T-helper 2 cell treated with Interferon-gamma antibody and Interleukin-4, amounts not matched to agents 100 ng/mL and 5 ng/mL, for 36 hours (primary cell): Measurements from ENCODE around the gene GPR183. TPM values are rescaled to one million over a fixed set of nuclear protein-coding genes. Genes with fewer than 3 reads are reported as not detected.

ENCODE experiments used
- intact Hi-C: fragments of 100-400 bp; cut with micrococcal nuclease; formaldehyde crosslinking; loops from one replicate; pipeline ENCODE4 v1.15.1; 2023
- total RNA-seq: library from RNA; stranded (reverse); gene quantifications from 2 replicates; pipeline ENCODE4 v1.2.3, GENCODE V29; 2022

GPR183 gene, protein sequence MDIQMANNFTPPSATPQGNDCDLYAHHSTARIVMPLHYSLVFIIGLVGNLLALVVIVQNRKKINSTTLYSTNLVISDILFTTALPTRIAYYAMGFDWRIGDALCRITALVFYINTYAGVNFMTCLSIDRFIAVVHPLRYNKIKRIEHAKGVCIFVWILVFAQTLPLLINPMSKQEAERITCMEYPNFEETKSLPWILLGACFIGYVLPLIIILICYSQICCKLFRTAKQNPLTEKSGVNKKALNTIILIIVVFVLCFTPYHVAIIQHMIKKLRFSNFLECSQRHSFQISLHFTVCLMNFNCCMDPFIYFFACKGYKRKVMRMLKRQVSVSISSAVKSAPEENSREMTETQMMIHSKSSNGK
- 68.9 and 69.8 TPM in 2 replicates for total RNA-seq

- intact Hi-C loops = loop anchor here (1.0 to 10.0 kb wide), 10 partner anchors 8 to 190 kb away; partner anchors contain the start of gene UBAC2
Measured at GRCh38 chr13:99307247-99307646, at the start of gene GPR183. Gene GPR183, minus strand, starts transcription at chr13:99307399. Its CDS starts 11,254 bp downstream, at chr13:99296145.

- intact Hi-C loops = loop anchor here (1.0 to 5.0 kb wide), 15 partner anchors 11 to 784 kb away; partner anchors contain the start of gene UBAC2
Measured at GRCh38 chr13:99356262-99357091, 49.3 kb upstream of the GPR183 start.

DNA sequence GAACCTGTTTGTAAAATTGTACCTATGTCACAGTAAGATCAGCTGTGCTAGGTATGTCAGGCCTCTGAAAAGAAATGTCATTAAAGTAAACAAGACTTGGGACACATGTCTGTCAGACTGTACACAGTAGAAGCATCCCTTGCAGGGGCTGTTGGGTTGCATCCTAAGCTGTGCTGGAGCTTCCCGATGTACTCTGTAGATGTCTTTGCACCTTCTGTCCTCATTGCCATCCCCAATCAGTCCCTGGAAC is 48.7 kb upstream of the GPR183 start:
- intact Hi-C loops = loop anchor here (1.0 to 5.0 kb wide), 13 partner anchors 16 to 784 kb away; partner anchors contain the start of gene UBAC2

DNA sequence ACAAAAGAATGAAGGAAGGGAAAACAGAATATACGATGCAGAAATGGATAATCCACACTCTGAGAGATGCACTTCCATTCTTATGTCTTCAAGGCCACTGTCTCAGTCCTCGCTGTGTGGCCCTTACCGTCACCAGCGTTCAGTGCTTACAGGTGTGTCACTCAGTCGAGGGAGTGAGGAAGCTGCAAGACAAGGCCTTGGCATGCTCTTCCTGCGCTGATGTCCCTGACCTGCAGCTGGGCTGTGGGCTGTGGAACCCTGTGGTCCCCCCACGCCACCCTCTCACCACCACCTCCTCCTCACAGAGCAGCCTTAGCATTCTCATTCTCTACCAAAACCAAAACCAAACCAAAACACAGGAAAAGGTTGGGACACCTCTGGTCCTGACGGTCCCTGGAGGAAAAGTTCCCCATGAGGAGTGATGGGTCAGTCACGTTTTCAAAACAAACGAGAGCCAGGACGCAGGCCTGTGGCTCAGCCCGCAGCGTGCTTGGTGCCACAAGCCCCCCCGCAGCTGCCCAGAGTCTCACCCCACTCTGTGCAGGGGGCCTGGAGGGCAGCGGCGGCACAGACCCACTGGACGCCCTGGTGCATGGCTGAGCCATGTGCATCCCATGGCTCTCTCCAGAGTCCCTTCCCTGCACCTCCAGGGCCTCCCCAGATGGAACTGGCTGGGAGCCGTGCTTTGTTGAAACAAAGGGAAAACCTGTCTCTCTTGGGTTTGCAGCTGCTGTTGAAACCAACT is 48.2 kb upstream of the GPR183 start:
- intact Hi-C loops = loop anchor here (1.0 to 5.0 kb wide), 13 partner anchors 17 to 783 kb away; partner anchors contain the start of gene UBAC2

DNA sequence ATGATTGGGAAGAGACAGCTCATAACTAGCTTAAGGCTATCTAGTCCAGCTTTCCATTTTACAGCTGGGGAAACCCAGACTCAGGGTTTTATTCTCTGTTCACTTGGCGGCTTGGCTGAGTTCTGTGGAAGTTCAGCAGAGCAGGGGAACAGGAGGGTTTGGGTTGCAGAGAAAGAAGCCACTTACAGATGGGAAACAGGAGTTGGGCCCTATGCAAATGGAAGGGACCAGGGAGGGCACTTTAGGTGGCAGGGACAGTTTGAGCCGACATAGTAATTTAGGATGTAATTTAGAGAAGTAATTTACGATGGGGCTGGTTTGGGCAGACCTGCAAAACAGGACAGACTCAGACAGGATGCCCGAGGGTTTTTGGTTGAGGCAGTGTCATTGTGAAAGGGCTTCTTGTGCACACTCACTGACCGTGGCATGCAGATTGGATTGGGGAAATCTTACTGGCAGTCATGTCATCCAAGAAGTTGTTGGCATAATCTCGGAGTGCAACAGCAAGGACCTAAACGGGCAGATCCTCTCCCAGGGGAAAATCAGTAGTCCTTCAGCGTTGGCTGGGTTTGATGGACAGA is 47.3 kb upstream of the GPR183 start:
- intact Hi-C loops = no loop called here

DNA sequence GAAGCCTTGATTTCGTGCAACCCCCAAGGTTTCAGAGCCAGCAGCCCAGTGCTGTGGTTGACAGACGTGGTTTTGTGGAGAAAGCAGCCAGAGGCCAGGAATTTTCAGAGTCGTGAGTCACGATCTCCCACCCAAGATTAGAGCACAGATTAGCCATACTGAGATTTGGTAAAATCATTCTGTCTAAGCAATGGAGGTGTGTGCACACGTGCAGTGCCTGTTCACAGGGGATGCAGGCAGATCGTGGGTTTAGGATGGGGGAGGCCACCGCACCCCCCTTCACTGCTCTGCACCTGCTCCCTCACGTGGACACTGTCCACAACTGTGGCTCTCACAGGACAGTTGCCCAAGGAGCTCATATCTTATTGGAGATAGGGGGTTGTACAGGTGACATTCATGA is 46.6 kb upstream of the GPR183 start:
- intact Hi-C loops = no loop called here

DNA sequence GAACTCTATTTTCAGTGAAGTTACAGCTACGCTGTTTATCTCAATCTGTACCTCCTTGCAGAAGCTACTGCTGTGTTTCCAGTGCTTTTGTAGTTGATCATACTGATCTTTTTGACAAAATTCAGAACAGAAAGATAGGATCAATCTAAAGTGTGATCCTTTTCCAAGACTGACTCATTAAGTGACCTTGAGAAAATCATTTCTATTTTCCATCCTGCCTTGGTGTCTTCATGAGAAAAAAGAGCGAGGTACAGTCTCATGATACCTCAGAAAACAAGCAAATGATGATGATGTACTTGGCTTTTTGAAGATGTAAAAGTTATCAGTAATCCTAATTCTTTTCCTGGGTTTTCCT is 46.0 kb upstream of the GPR183 start:
- intact Hi-C loops = no loop called here

GRCh38 chr13:99352351-99353245 is 45.4 kb upstream of the GPR183 start:
- intact Hi-C loops = loop anchor here (1.0 kb wide), 2 partner anchors 12 to 30 kb away; no protein-coding TSS in a partner anchor

- intact Hi-C loops = loop anchor here (1.0 kb wide), 2 partner anchors 11 to 29 kb away; no protein-coding TSS in a partner anchor
Measured at GRCh38 chr13:99351772-99352171, 44.6 kb upstream of the GPR183 start.

DNA sequence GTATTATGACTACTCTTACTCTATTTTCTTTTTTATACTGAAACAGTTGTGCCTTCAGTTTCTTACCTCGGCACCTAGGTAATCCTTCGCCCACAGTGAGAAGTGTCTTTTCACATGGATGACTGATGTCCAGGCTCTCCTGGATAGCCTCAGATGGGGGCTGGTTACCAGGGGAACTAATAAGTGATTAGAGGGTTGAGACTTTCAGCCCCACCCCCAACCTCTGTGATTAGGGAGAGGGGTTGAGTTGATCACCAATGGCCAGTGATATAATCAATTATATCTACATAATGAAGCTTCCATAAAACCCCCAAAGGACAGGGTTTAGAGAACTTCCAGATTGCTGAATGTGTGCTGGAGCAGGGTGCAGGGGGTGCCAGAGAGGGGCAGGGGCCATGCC is 43.0 kb upstream of the GPR183 start:
- intact Hi-C loops = no loop called here

GRCh38 chr13:99347911-99348451 is 40.8 kb upstream of the GPR183 start:
- intact Hi-C loops = no loop called here

DNA sequence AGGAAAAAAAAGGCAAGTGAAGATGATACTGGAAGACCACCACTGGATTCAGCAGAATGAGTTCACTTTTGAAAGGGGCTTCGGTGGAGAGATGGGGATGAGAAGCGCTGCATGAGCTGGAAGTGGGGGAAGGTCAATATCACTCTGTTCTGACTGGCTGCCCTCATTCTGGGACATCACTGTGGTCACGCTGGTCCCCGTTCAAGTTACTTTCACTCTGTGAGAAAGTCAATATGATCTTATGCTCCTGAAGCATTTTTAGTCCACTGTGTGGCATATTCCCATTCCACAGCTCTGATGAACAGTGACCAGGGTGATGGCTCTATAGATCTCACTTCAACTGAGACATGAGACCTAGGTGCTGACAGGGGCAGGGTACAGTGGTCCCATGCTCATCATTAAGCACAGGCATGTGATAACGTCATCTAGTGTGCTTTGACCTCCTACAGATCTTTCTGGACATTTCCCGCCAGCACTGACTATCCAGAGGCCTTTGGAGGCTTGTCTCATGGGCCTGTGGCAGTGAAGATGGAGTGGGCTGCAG is 40.2 kb upstream of the GPR183 start:
- intact Hi-C loops = no loop called here

DNA sequence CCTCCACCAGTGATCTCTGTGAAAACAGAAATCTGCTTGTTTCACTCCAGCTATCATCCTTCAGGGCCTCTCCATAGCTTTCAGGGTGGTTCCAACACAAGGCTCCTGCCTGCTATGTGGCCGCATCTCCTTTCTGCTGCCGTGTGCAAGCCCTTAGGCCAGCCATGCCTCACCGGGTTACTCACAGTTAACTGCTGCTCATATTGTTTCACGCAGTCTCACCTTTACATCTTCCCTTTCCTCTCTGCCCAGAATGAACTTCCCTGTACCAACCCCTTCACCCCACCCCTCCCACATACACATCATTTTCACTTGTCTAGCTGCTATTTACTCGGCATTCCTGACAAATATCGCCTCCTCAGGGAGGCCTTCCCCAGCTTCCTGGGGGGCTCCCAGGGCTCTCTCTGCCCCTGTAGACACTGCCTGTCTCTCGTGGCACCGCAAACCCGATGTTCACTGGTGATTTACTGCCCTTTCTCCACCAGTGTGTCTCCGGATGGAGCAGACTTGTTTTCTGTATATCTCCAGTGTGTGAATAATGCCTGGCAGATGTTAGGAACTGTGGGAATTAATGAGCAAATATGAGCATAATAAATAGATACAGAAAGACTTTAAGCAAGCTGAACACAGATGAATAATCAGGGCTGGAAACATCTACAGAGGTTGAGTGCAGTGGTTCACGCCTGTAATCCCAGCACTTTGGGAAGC is 39.3 kb upstream of the GPR183 start:
- intact Hi-C loops = no loop called here

DNA sequence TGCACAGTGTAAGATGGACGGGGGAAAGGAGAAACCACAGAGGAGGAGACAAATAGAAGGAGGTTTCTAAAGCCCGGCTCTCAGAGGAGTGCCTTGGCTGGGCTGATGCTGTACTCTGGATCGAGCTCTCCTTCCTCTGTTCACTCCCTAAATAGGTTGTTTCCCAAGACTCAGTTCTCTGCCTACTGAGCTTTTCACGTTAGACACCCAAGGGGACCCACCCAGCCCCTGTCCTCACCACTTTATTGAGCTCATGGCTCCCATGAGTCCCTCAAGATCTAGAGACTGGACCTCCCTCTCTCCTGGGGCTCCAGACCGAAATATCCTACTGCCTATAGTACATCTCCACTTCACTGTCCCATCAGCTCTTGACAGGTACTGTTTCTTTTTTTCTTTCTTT is 38.1 kb upstream of the GPR183 start:
- intact Hi-C loops = no loop called here

GRCh38 chr13:99344610-99345208 is 37.5 kb upstream of the GPR183 start:
- intact Hi-C loops = no loop called here

- intact Hi-C loops = no loop called here
Measured at GRCh38 chr13:99342723-99343315, 35.6 kb upstream of the GPR183 start.

GRCh38 chr13:99341969-99342722 is 34.9 kb upstream of the GPR183 start:
- intact Hi-C loops = loop anchor here (2.0 kb wide), 1 partner anchor 19 kb away; no protein-coding TSS in a partner anchor
